ENCODE results near the gene GDF7.

GDF7 gene

DNA sequence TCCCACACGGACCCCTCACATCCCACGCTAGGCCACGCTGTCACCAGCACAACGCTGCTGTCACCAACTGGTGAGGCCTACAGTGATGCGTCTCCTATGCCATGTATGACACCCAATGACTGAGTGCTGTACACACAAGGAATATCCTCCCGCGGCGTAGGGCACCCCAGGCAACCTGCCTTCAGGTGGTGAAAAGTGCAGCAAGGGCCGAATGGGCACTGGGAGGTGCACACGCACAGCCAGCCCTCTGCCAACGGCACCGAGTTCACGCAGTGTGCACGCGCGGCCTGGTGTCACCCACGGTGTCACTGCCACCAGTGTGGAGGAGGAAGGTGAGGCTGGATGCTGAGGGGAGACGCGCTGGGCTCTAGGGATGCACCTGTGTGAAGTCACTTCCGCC, 20.5 kb upstream of the GDF7 start:
- DNase-seq: no peak

DNA sequence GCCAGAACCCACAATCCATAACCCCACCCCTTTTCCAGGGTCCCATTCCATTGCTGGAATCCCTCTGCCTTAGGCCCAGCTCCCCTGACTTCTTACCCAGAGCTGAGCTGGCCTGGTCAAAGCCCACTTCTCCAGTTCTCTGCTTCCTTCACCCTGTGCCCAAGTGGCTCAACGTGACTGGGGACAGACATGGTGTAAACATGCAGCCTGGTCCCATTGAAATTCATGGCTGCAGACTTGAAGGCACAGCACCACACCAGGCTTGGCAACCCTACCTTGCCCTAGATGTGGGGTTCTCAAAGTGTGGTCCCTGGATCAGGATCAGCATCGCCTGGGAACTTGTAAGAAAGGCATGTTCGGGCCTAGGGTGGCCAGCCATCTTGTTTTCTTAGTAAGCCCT, 19.7 kb upstream of the GDF7 start:
- no peak for DNase-seq

DNA sequence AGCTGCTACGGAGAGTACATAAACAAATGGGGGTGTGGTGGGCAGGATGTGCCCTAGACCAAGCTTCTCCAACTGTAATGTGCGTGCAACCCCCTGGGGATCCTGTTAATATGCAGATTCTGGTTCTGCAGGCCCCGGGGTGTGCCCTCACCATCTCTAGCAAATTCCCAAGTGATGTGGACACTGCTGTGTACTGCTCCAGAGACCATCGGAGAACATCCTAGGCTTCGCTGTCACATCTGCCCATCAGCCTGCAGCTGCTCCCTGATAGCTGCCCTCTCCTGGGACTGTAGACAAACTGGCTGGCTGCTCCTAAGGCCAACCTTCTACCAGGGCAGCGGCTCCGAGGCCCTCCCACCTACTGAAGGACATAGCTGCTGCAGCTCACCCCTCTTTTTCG, 19.2 kb upstream of the GDF7 start:
- DNase-seq: no peak

DNA sequence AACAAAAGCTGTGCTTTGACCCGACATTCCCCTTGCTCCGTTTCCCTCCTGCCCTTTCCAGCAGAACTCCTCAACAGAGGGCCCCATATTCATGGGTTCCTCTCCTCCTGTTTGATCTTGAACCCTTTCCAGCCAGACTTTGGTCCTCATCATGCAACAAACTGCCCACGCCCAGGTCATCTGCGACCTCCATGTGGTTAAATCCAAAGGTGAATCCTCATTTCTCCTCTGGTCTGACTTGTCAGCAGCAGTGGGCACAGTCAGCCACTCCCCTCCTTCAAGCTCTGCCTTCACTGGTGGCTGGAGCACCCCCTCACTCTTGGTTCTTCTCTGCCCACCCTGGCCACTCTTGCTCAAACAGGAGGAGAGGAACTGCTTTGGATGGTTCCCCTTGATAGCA, 18.7 kb upstream of the GDF7 start:
- DNase-seq: no peak

DNA sequence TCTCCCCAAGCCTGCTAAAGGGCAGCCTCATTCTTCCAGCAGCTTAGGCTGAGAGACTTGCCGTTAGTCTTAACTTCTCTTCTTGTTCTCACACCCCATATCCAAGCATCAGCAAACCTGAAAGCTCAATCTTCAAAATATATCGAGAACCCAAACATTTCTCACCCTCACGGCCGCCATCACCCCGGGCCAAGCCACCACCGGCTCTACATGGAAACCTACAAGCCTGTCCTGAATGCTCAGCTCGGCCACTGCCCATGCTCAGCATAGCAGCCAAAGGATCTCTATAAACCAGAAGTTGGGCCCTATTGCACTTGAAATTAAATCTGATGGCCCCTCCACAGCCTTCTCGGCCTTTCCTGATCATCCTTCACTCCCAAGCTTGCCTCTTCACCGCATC, 18.1 kb upstream of the GDF7 start:
- no peak for DNase-seq

DNA sequence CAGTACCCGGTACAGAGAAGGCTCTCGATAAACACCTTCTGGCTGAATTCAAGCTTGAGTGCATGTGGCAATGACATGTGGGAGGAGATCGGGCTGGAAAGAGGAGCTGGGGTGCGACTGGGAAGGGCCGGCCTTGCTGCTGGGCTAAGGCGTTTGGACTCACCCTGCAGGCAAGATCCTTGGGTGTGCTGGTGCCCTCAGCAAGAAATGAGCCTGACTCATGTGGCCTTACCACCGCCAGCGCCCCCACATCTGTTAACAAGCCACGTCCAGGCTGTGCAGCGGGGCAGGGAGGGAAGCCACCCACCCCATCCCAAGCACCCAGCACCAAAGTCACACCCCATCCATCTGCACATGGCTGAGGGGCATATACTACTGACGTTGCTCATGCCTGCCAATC, 17.4 kb upstream of the GDF7 start:
- no peak for DNase-seq

DNA sequence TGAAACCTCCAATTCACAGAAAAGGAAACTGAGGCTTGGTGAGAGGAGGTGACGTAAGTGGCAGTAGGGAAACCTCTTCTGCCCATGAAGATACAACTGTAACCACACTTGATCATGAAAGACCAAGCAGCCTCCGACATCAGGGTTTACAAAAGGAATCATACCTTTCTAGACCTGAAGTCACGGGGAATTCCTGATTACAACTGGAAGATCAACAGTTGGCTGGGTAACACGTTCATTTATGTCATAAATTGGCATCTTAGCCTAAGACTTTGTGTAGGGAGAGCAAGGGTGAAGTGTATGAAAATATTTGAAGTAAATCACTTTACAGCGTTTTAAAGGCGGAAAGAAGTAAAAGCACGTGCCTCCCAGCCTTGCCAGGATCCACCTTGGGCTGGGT, 17.0 kb upstream of the GDF7 start:
- DNase-seq: no peak

DNA sequence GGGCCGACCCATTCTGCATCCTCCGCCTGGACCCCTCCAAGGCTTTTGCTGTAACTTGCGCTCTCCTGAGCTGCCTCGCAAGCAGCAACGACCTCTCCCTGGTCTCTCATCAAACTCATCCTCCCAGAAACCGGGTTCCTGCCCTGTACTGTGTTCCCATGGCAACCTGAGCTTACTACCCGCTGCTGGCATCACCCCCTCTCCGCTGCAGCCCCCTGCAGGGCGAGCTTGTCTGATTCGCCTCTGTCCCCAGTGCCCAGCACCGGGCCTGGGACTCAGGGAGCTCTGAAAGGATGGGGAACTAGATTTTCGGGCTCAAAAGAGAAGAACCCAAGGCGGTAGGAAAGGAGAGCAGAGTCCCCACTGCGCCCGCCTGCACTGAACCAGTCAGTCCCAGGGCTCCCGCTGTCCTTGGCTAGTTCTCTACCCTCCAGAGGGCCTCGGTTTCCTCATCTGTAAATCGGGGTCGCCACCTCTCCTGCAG, 16.5 kb upstream of the GDF7 start:
- DNase-seq: peak; percentile 50

DNA sequence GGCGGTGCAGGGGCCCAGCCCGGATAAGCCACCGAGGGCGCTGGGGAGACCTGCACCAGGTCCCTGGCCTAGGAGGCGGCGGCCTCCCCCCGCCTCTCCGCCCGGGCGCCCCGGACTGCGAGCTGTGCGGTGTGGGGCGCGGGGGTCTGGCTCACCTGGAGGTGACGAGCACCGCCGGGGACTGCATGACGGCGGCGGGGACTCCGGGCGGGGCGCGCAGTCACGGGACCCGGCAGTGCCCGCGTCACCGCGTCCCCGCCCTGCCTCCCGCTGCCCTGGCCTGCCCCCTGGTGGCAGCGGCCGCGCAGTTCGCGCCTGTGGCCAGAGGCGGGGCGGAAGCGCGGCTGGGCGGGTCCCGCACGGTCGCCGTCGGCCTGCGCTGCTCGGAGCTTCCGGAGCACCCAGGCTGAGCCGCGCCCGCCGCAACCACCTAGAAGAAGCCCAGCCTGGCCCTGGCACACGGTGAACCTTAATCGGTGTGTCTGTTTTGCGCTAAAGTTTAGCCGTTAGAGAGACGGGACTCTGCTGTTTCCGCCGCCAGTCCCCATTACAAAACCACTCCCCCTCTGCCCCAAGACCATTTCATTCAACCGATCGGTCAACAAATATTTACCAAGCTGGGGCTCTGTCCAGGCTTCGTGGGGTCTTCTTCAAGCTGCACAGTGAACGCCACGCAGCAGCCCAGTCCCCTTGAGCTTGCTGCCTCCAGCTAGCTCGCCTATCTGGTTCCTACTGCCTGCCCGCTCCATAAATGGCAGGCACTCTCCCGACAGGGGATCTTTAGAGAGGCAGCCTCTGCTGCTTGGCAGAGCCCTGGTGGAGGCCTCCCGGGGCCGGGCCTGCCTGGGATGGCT, 15.8 kb upstream of the GDF7 start, which contains the start of gene HS1BP3:
TSS of gene HS1BP3 (minus strand) at position 222 of the 854 bp plus-strand sequence. CDS start at position 187, 35 bp downstream.
- peak; percentile 91 for DNase-seq

DNA sequence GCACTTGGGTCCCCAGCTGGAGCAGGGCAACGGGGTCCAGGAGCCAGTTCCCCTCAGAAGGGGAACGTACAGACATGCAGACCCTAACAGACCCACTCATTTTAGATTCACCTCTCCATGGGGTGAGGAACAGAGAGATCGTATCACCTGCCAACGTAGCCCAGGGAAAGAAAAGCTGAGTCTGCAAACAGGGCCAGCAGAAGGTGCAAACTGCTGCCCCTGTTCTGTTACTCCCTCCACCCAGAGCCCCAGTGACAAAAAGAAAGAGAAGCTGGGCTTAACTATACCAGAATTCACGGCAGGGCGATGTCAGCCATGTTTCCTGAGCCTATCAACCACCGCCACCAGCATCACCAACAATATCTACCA, 15.2 kb upstream of the GDF7 start:
- DNase-seq: no peak

DNA sequence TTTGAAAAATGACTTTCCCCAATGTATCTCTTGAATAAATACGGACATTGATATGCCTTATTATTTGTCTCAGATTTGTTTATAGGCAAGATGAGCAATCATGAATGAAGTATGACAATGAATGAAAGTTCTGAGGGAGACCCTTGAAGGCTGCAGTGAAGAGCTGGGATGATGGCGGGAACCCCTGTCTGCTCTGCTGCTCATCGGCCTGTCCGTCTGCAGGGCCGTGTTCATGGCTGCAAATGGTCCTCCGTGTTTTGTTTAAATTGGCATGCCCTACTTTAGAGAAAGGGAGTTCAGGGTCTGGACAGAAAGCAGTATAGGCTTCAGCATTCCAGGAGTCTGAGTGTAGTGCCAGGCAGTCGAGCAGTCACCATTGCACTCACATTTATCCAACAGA, 14.8 kb upstream of the GDF7 start:
- no peak for DNase-seq

DNA sequence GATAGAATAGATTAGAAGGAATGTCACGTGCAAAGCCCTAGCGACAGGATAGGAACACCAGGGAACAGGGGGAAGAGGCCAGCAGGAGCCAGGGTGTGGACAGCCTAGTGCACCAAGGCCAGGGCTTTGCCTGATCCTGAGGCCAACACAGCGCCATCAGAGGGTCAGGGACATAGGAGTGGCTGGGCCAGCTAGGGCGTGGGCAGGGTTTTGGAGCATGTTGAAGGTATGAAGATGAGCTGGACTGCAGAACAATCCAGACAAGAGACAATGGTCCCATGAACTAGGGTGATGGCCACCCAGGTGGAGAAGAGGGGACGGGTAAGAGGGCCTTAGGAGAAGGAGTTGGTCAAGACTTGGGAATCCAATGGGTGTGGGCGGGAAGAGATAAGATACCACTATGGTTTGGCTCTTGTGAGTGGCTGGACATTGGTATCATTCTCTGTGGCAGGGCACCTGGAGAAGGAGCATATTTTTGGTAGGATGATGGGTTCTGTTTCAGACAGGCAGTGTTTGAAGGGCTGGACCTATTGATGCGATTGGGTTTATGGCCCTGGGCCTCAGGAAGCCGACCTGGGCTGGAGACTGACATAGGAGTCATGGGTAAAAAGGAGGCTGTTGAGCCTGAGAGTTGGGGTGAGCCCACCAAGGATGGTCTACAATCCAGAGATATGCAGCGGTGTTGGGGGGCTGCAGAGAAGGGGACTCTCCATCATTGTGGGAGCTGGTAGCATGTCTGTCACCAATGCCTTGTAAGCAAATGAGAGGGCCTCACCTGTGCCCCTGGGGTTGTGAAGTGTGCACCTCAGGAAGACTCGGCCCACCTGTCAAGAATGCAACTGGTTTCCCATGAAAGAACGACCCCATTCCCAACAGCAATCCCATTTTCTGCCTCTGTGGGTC, 14.0 kb upstream of the GDF7 start:
- DNase-seq: no peak

DNA sequence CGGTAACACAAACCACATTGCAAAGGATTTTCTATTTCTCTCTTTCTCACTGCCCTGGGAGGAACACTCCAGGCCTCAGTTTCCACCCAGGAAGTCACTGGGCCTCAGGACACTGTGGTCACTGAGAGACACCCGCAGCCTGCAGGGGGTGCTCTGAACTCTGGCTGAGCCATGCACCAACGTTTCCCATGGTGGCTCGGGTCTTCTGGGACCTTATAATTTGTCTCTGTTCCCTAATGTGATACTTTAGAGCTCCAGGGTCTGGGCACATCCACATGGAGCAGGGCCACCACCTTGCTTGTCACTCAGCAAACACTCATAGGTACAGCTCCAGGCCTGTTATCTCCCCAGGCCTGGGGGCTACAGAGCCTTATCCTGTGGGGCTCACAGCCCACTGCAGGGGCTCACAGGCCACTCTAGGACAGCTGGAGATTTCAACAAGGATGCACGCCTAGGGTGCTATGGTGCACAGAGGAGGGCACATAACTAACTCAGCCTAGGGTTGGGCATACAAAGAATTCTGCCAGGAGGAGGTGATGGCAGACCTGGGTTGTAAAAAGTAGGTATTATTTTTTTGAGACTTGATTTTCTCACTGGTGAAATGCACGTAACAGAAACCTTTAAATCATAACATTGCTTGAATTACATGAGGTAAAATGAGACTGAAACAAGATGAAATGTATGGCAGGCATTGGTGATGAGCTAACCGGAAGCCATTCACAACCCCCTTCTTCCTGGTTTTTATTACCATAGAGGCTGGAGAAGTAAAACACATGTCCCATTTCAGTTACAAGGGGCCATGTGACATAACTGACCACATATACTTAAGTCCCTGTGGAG, 13.0 kb upstream of the GDF7 start:
- DNase-seq: no peak

DNA sequence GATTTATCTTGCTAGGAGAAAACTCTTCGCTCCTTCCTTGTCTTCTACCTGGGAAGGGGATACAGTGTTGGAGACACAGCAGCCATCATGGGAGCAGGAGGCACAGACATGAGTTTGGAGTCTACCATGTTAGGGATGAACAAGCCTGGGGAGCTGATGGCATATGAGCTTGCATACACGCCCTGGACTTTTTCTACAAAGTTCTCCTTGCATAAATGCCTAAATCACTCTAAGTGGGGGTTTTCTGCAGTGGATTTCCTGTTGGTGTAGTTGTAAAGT, 12.5 kb upstream of the GDF7 start:
- no peak for DNase-seq

DNA sequence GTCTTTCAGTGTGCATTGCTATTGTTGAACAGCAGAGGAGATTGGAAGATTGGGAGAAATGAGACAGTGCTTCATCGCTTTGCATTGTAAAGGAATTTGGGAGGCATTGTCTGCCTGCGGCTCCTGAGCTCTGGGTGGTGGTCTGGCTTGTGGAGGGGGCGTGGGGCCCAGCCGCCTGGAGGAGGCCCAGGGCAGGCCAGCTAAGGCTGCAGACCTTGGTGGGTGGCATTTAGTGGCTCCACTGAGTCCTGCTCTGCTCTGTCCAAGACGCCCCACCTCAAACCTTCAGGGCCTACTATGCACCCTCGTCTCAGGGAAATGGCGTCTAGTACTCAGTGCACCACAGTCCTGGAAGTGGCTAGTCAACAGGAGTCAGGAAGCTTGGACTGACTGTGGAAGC, 10.4 kb upstream of the GDF7 start:
- DNase-seq: no peak

DNA sequence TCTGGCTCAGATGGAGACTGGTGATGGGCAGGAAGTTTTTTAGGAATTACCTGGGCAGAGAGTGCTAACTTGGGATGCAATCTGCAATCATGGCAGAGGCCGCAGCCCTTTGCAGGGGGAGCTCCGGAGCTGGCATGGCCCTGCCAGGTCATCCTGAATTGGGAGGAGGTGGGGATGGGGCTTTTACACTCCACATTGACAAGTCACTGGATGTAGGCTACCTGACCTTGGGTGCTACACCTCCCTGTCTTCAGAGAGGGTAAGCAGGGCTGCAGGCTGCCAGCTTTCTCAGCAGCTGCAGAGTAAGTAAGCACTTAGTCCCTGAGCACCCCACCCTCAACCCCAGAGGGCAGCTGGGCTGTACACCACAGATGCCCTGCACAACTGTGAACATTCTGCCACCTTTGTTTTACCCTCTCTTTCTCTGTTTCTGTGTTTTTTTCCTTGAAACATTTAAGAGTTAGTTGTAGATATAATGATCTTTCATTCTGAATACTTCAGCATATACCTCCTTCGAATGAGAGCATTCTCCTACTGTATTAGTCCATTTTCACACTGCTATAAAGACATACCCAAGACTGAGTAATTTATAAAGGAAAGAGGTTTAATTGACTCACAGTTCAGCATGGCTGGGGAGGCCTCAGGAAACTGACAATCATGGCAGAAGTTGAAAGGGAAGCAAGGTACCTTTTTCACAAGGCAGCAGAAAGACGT, 9.3 kb upstream of the GDF7 start:
- DNase-seq: no peak

DNA sequence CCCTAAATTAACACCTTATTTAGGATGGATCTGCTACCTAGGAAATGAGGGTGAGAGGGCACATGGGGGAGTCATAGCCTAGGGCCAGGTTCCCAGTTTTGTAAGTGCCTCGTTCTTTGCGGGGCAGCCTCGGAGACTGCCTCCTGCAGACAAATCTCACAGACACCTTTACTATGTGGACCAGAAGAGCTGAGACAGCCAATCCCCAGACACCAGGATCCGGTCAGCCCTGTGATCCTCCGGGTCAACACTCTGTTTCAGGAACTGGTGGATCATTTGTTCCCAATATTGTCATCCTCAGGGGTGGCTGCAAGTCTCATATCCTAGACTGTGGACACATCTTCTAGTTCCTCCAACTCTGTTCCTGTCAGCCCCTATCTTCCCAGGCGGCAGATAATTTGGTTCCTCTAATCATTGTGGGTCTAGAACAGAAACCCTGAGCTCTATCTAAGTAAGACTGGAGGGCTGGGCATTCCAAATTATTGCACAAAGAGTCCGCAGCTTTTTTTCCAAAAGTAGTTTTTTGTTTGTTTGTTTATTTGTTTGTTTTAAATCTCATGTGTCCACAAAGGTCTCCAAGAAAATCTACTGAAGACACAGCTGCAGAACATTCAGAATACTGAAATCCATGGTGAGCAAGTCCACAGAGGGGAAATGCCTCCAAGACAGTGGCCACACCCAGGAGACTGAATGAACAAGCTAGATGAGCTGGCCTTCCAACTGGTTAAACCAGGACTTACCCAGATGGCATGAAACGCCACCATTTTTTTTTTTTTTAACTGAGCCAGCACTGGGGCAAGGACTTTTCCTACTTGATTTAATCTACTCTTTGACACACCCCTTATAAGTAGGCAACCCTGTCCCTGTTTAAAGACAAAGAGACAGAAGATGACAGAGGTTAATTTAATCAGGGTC, 6.2 kb upstream of the GDF7 start:
- no peak for DNase-seq

DNA sequence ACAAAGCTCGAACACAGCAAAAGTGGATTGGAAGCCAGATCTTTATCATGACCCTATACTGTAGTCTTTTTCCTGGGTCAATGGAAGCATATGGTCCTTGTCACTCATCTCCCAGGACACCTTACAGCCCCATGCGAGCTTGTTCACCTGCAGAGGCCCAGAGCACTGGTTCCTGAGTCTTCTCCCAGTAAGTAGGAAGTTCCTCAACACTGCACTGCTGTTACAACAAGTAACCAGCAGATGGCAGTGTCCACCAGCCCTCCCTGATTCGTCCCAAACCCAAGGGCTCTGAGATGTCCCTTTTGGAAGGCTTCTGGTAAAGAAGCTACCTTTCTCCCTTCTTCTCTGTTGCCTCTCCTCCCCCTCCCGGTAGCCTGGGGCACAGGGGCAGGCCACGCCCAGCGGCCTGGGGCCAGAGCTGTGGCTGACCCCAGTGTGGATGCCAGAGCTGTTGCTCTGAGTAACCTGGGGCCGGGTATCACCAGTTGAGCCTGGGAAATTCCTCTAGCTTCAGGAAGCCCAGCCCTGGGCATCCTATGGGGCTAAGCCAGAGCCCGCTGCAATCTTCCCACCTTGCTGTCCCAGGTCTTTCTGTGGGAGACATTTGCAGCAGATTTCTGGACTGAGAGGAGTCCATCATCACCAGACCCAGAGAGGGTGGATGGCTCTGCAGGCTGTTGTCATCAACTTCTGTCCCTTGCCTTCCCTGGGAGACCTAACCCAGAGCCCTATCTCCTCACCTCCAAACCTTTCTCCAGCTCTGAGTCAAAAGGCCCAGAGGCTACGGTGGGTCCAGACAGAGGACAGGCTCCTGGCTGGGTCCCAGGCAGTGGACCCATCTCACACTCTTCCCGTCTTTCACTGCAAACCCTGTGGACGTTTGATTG, 5.3 kb upstream of the GDF7 start:
- peak; percentile 75 for DNase-seq

DNA sequence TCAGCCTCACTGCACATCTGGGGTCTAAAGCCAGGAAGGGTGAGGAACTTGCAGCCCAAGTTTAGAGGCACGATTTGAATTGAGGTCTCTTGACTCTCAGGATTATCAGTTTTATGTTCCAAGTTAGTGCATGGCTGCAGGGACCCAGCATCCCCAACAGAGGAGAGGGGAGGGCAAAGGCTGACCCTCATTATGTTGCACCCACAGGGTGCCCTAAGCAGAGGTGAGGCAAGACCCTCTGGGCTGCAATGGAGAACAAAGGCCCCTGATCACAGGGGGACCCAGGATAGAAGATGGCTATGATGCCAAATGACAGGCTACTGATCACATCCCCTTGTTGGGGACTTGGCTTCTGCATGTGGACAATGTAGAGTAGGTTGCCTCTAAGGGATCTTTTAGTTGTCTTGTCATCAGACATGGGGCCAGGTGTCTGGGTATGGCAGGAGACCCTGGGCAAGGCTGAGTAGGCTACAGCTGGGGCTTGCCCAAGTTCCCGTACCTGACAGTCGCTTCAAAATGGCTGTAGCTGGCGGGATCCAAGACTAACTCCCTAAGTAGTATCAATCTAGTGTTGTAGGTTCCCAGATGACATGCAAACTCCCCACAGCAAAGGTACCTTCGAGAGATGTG, 4.5 kb upstream of the GDF7 start:
- DNase-seq: no peak

Measured in CD4-positive, alpha-beta T cell treated with Interleukin-21 for 1 hour (primary cell).